Measurements from ENCODE around the gene GNL3L.
"Not testable (repeated sequence)": the region's sequence is repeated elsewhere in the genome, so short reads cannot be mapped to it uniquely, and the experiment has no call there.

GRCh38 chrX:54555006-54555405 lies 25.0 kb downstream of the GNL3L start:
- TF ChIP-seq CTCF (IDR thresholded peaks at IDR 0.05; ENCODE audit: low read depth, low read length, missing input control); ATF3 (IDR thresholded peaks at IDR 0.05); SP1 (IDR thresholded peaks at IDR 0.05); ZBTB33 (IDR thresholded peaks at IDR 0.05); RXRA (IDR thresholded peaks at IDR 0.05); REST (IDR thresholded peaks at IDR 0.05); YY1 (IDR thresholded peaks at IDR 0.05): not testable (repeated sequence)
